ENCODE measurements around the gene CFAP299.
"Not testable (repeated sequence)": the region's sequence is repeated elsewhere in the genome, so short reads cannot be mapped to it uniquely, and the experiment has no call there.

CFAP299 gene

DNA sequence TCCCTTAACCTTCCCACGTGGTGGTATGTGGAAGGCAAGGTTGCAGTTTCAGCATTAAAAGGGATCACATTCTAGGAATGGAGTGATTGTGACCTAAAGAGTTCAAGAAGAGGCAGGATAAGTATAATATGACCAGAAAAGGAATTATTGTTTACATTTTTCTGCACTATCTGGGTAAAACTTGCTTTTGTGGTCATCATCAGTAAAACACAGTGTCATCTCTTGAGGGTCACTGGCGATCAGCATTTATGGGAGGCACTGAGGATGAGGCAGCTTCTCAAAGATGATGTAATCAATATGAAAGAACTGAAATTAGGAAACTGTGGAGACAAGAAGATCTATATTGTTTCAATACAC, 88.7 kb downstream of the CFAP299 start:
- Histone ChIP-seq H3K4me3 (ENCODE audit: control insufficient read depth in 1 of 7, extremely low read depth in 1 of 7, insufficient read depth in 4 of 7, low read depth in 2 of 7, low read length in 6 of 7) (no peak overlapping the region), H3K27ac (ENCODE audit: insufficient read depth in 1 of 2, low read depth in 1 of 2, low read length in 2 of 2, poor library complexity in 1 of 2, severe bottlenecking in 2 of 2) (no peak overlapping the region), H3K36me3 (ENCODE audit: control insufficient read depth in 4 of 4, insufficient read depth in 4 of 4, low read length in 3 of 4) (no peaks in the 10 kb centered on the region), H3K9me3 (ENCODE audit: control extremely low read depth in 1 of 5, control insufficient read depth in 4 of 5, insufficient read depth in 2 of 5, low read depth in 1 of 5, low read length in 4 of 5) (no peaks in the 10 kb centered on the region), H3K4me1 (ENCODE audit: control extremely low read depth in 1 of 4, control insufficient read depth in 4 of 4, insufficient read depth in 4 of 4, low read length in 3 of 4) (no peaks in the 10 kb centered on the region), H3K27me3 (replicated peaks in 2 of 5; ENCODE audit: control insufficient read depth in 4 of 5, insufficient read depth in 5 of 5, low read length in 4 of 5) (no peaks in the 10 kb centered on the region)
- ChIA-PET POLR2A (no interaction called here), CTCF (no interaction called here)
- WGBS (ENCODE audit: insufficient coverage), result no CpG with 5 or more reads among the region's 2 CpGs
- no peak for DNase-seq

- POLR2A ChIA-PET, result no interaction called here
- Histone ChIP-seq H3K4me3 (ENCODE audit: control insufficient read depth in 1 of 7, extremely low read depth in 1 of 7, insufficient read depth in 4 of 7, low read depth in 2 of 7, low read length in 6 of 7) (no peak overlapping the region), H3K4me1 (ENCODE audit: control extremely low read depth in 1 of 4, control insufficient read depth in 4 of 4, insufficient read depth in 4 of 4, low read length in 3 of 4) (no peaks in the 10 kb centered on the region), H3K27me3 (replicated peaks in 2 of 5; ENCODE audit: control insufficient read depth in 4 of 5, insufficient read depth in 5 of 5, low read length in 4 of 5) (no peaks in the 10 kb centered on the region), H3K9me3 (ENCODE audit: control extremely low read depth in 1 of 5, control insufficient read depth in 4 of 5, insufficient read depth in 2 of 5, low read depth in 1 of 5, low read length in 4 of 5) (no peaks in the 10 kb centered on the region), H3K36me3 (ENCODE audit: control insufficient read depth in 4 of 4, insufficient read depth in 4 of 4, low read length in 3 of 4) (no peaks in the 10 kb centered on the region), H3K27ac (ENCODE audit: insufficient read depth in 1 of 2, low read depth in 1 of 2, low read length in 2 of 2, poor library complexity in 1 of 2, severe bottlenecking in 2 of 2) (no peak overlapping the region)
- WGBS (ENCODE audit: insufficient coverage), result 100% methylated on average over 1 of the region's 4 CpGs
- CTCF ChIA-PET, result no interaction called here
- DNase-seq, result no peak
Measured at GRCh38 chr4:80425124-80426100, 89.9 kb downstream of the CFAP299 start.

DNA sequence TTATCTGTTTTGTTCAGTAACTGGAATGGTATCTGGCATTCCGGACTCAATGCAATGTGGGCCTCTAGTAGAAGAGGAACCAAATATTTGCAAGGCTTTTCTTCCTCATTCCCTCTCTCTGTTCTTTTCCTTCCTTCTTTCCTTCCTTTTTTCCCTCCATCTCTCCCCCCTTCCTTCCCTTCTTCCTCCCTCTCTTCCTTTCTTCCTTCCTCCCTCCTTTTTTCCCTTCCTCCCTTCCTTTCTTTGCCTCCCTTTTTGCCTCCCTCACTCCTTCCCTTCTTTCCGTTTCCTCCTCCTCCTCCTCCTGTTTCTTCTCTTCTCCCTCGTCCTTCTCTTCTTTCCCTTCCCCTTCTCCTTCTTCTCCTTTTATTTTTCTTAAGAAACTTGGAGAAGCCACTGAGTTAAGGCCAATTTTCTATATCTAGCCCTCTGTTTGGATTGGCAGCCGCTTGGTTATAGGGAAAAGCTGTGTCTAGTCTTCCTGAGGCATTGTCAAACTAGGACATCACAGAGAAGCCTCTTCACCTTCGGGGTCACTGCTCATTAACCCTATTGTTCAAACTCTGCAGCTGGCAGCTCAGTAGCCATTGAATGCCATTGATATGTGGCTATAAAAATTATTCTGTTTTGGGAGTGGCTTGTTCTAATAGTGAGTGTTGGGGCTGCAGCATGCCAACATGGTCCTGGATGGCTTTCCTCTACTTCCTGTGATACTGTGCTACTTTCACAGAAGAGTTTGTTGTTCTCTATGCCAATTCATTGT, 95.9 kb downstream of the CFAP299 start:
- Histone ChIP-seq H3K4me3 (ENCODE audit: control insufficient read depth in 1 of 7, extremely low read depth in 1 of 7, insufficient read depth in 4 of 7, low read depth in 2 of 7, low read length in 6 of 7) (no peak overlapping the region), H3K27ac (ENCODE audit: insufficient read depth in 1 of 2, low read depth in 1 of 2, low read length in 2 of 2, poor library complexity in 1 of 2, severe bottlenecking in 2 of 2) (no peak overlapping the region), H3K36me3 (ENCODE audit: control insufficient read depth in 4 of 4, insufficient read depth in 4 of 4, low read length in 3 of 4) (no peaks in the 10 kb centered on the region), H3K27me3 (replicated peaks in 2 of 5; ENCODE audit: control insufficient read depth in 4 of 5, insufficient read depth in 5 of 5, low read length in 4 of 5) (peaks cover 0 to 3% (median 0%) of the 10 kb centered on the region in 5 experiments), H3K4me1 (ENCODE audit: control extremely low read depth in 1 of 4, control insufficient read depth in 4 of 4, insufficient read depth in 4 of 4, low read length in 3 of 4) (no peaks in the 10 kb centered on the region), H3K9me3 (ENCODE audit: control extremely low read depth in 1 of 5, control insufficient read depth in 4 of 5, insufficient read depth in 2 of 5, low read depth in 1 of 5, low read length in 4 of 5) (peaks cover 0 to 2% (median 0%) of the 10 kb centered on the region in 5 experiments)
- no peak for DNase-seq
- 84% methylated on average over 3 of the region's 5 CpGs for WGBS (ENCODE audit: insufficient coverage)
- ChIA-PET POLR2A (no interaction called here), CTCF (interaction anchor here (1.2 kb wide), 1 partner anchor 45 kb away, joined by 3 read pairs; no protein-coding TSS in a partner anchor)

GRCh38 chr4:80434238-80434637, 98.7 kb downstream of the CFAP299 start:
- no peaks in the 10 kb centered on the region for H3K36me3 ChIP-seq (ENCODE audit: control insufficient read depth in 4 of 4, insufficient read depth in 4 of 4, low read length in 3 of 4)
- peaks cover 0 to 3% (median 0%) of the 10 kb centered on the region in 5 experiments for H3K27me3 ChIP-seq (replicated peaks in 2 of 5; ENCODE audit: control insufficient read depth in 4 of 5, insufficient read depth in 5 of 5, low read length in 4 of 5)
- WGBS (ENCODE audit: insufficient coverage), result no CpG with 5 or more reads among the region's 1 CpG
- no peak overlapping the region for H3K27ac ChIP-seq (ENCODE audit: insufficient read depth in 1 of 2, low read depth in 1 of 2, low read length in 2 of 2, poor library complexity in 1 of 2, severe bottlenecking in 2 of 2)
- H3K4me3 ChIP-seq (ENCODE audit: control insufficient read depth in 1 of 7, extremely low read depth in 1 of 7, insufficient read depth in 4 of 7, low read depth in 2 of 7, low read length in 6 of 7), result no peak overlapping the region
- H3K4me1 ChIP-seq (ENCODE audit: control extremely low read depth in 1 of 4, control insufficient read depth in 4 of 4, insufficient read depth in 4 of 4, low read length in 3 of 4), result no peaks in the 10 kb centered on the region
- peak in 2 of 3 donors; percentile 2 to 3 for DNase-seq
- peaks cover 0 to 2% (median 0%) of the 10 kb centered on the region in 5 experiments for H3K9me3 ChIP-seq (ENCODE audit: control extremely low read depth in 1 of 5, control insufficient read depth in 4 of 5, insufficient read depth in 2 of 5, low read depth in 1 of 5, low read length in 4 of 5)
- CTCF ChIA-PET, result no interaction called here
- POLR2A ChIA-PET, result no interaction called here

GRCh38 chr4:80438016-80438415, 102.5 kb downstream of the CFAP299 start:
- ChIA-PET POLR2A (no interaction called here), CTCF (no interaction called here)
- DNase-seq, result peak in 2 of 3 donors; percentile 12 to 15
- H3K4me1 ChIP-seq (ENCODE audit: control extremely low read depth in 1 of 4, control insufficient read depth in 4 of 4, insufficient read depth in 4 of 4, low read length in 3 of 4), result no peaks in the 10 kb centered on the region
- no peaks in the 10 kb centered on the region for H3K27me3 ChIP-seq (replicated peaks in 2 of 5; ENCODE audit: control insufficient read depth in 4 of 5, insufficient read depth in 5 of 5, low read length in 4 of 5)
- WGBS (ENCODE audit: insufficient coverage), result 43% methylated on average over 1 of the region's 1 CpG
- H3K36me3 ChIP-seq (ENCODE audit: control insufficient read depth in 4 of 4, insufficient read depth in 4 of 4, low read length in 3 of 4), result no peaks in the 10 kb centered on the region
- no peak overlapping the region for H3K4me3 ChIP-seq (ENCODE audit: control insufficient read depth in 1 of 7, extremely low read depth in 1 of 7, insufficient read depth in 4 of 7, low read depth in 2 of 7, low read length in 6 of 7)
- peaks cover 0 to 6% (median 0%) of the 10 kb centered on the region in 5 experiments for H3K9me3 ChIP-seq (ENCODE audit: control extremely low read depth in 1 of 5, control insufficient read depth in 4 of 5, insufficient read depth in 2 of 5, low read depth in 1 of 5, low read length in 4 of 5)
- no peak overlapping the region for H3K27ac ChIP-seq (ENCODE audit: insufficient read depth in 1 of 2, low read depth in 1 of 2, low read length in 2 of 2, poor library complexity in 1 of 2, severe bottlenecking in 2 of 2)

GRCh38 chr4:80439294-80440061, 103.9 kb downstream of the CFAP299 start:
- H3K4me3 ChIP-seq (ENCODE audit: control insufficient read depth in 1 of 7, extremely low read depth in 1 of 7, insufficient read depth in 4 of 7, low read depth in 2 of 7, low read length in 6 of 7); DNase-seq; H3K27ac ChIP-seq (ENCODE audit: insufficient read depth in 1 of 2, low read depth in 1 of 2, low read length in 2 of 2, poor library complexity in 1 of 2, severe bottlenecking in 2 of 2); H3K27me3 ChIP-seq (replicated peaks in 2 of 5; ENCODE audit: control insufficient read depth in 4 of 5, insufficient read depth in 5 of 5, low read length in 4 of 5); H3K4me1 ChIP-seq (ENCODE audit: control extremely low read depth in 1 of 4, control insufficient read depth in 4 of 4, insufficient read depth in 4 of 4, low read length in 3 of 4); H3K36me3 ChIP-seq (ENCODE audit: control insufficient read depth in 4 of 4, insufficient read depth in 4 of 4, low read length in 3 of 4); POLR2A ChIA-PET; CTCF ChIA-PET; H3K9me3 ChIP-seq (ENCODE audit: control extremely low read depth in 1 of 5, control insufficient read depth in 4 of 5, insufficient read depth in 2 of 5, low read depth in 1 of 5, low read length in 4 of 5): not testable (repeated sequence)
- WGBS (ENCODE audit: insufficient coverage), result 92% methylated on average over 12 of the region's 14 CpGs
